CD14-positive monocyte (primary cell): ENCODE data around the gene DDX18. TPM values are rescaled to one million over a fixed set of nuclear protein-coding genes. Genes with fewer than 3 reads are reported as not detected.

Source experiments
- DNase-seq, 3 donors: peaks; one replicate each; pipeline ENCODE4 v3.0.0-alpha.2; 2011 to 2022
- H2AFZ ChIP-seq: 2 replicates; pipeline ENCODE4 v1.6.0; 2012; ENCODE audit warnings: mild to moderate bottlenecking, low read depth, low read length, inconsistent platforms; ENCODE audit not compliant: insufficient read depth, poor library complexity, severe bottlenecking
- H3K27ac ChIP-seq, 2 donors: 1 replicate in 1 of 2; 2 replicates in 1 of 2; pipeline ENCODE4 v1.5.1; 2012 to 2013; ENCODE audit warnings: low read length in 2 of 2, control low read depth in 1 of 2, inconsistent platforms in 1 of 2, low read depth in 1 of 2, mild to moderate bottlenecking in 1 of 2
- H3K27me3 ChIP-seq, 2 donors: one replicate each; pipeline versions ENCODE4 v1.6.0 to v1.6.1; 2011 to 2013; ENCODE audit warnings: low read length in 2 of 2; ENCODE audit not compliant: control insufficient read depth in 2 of 2, insufficient read depth in 2 of 2
- H3K36me3 ChIP-seq, 2 donors: replicated peaks in 1 of 2; 1 replicate in 1 of 2; 2 replicates in 1 of 2; pipeline versions ENCODE4 v1.5.1 to v1.6.1; 2012 to 2013; ENCODE audit warnings: low read length in 2 of 2, control low read depth in 1 of 2, inconsistent platforms in 1 of 2, mild to moderate bottlenecking in 1 of 2; ENCODE audit not compliant: insufficient read depth in 2 of 2, control insufficient read depth in 1 of 2
- H3K4me1 ChIP-seq, 2 donors: 1 replicate in 1 of 2; 2 replicates in 1 of 2; pipeline versions ENCODE4 v1.5.1 to v1.6.1; 2012 to 2013; ENCODE audit warnings: low read length in 2 of 2, control low read depth in 1 of 2, inconsistent platforms in 1 of 2, mild to moderate bottlenecking in 1 of 2, moderate library complexity in 1 of 2; ENCODE audit not compliant: insufficient read depth in 2 of 2, control insufficient read depth in 1 of 2
- H3K4me2 ChIP-seq: replicated peaks from 2 replicates; pipeline ENCODE3; 2012; ENCODE audit warnings: low read length, moderate library complexity, mild to moderate bottlenecking; ENCODE audit not compliant: poor library complexity, severe bottlenecking; ENCODE audit errors: extremely low read depth
- H3K4me3 ChIP-seq, 3 experiments: fragments of 200-600 bp in 1 of 3; sonication (generic) in 1 of 3; replicated peaks in 1 of 3; 1 replicate in 2 of 3; 2 replicates in 1 of 3; pipeline ENCODE4 v1.5.1; 2011 to 2013; ENCODE audit warnings: low read length in 3 of 3, mild to moderate bottlenecking in 3 of 3, control low read depth in 2 of 3, low read depth in 2 of 3, inconsistent platforms in 1 of 3, moderate library complexity in 1 of 3
- H3K79me2 ChIP-seq: 2 replicates; pipeline ENCODE4 v1.6.0; 2012; ENCODE audit warnings: mild to moderate bottlenecking, control low read depth, inconsistent platforms, low read length, moderate library complexity; ENCODE audit not compliant: insufficient read depth
- H3K9ac ChIP-seq: 2 replicates; pipeline ENCODE4 v1.6.0; 2017; ENCODE audit warnings: low read length, mild to moderate bottlenecking; ENCODE audit not compliant: insufficient read depth, poor library complexity, severe bottlenecking
- H3K9me3 ChIP-seq, 2 donors: replicated peaks in 1 of 2; 1 replicate in 1 of 2; 2 replicates in 1 of 2; pipeline versions ENCODE4 v1.5.1 to v1.6.1; 2012 to 2013; ENCODE audit warnings: low read length in 2 of 2, control low read depth in 1 of 2; ENCODE audit not compliant: control insufficient read depth in 1 of 2, insufficient read depth in 1 of 2
- H4K20me1 ChIP-seq: 2 replicates; pipeline ENCODE4 v1.6.0; 2012; ENCODE audit warnings: mild to moderate bottlenecking, low read length, control low read depth, moderate library complexity; ENCODE audit not compliant: insufficient read depth
- H3K27ac Mint-ChIP-seq, 7 donors: one replicate each; pipeline ENCODE4 v1.8.0; 2020; ENCODE audit warnings: mild to moderate bottlenecking in 7 of 7, mixed read lengths in 7 of 7, moderate library complexity in 6 of 7, inconsistent platforms in 2 of 7
- H3K27me3 Mint-ChIP-seq, 3 donors: one replicate each; pipeline ENCODE4 v1.8.0; 2021 to 2022; ENCODE audit warnings: low read depth in 3 of 3, mild to moderate bottlenecking in 3 of 3, mixed read lengths in 3 of 3, moderate library complexity in 3 of 3, inconsistent platforms in 1 of 3
- H3K36me3 Mint-ChIP-seq, 2 donors: one replicate each; pipeline ENCODE4 v1.8.0; 2020; ENCODE audit warnings: mixed read lengths in 2 of 2, inconsistent platforms in 1 of 2, mild to moderate bottlenecking in 1 of 2
- H3K4me1 Mint-ChIP-seq: one replicate; pipeline ENCODE4 v1.8.0; 2020; ENCODE audit warnings: mild to moderate bottlenecking, mixed read lengths
- H3K4me3 Mint-ChIP-seq, 2 donors: one replicate each; pipeline ENCODE4 v1.8.0; 2020; ENCODE audit warnings: mild to moderate bottlenecking in 2 of 2, mixed read lengths in 2 of 2, moderate library complexity in 1 of 2
- H3K9me3 Mint-ChIP-seq, 7 donors: one replicate each; pipeline ENCODE4 v1.8.0; 2020 to 2022; ENCODE audit warnings: mixed read lengths in 7 of 7, mild to moderate bottlenecking in 6 of 7, moderate library complexity in 6 of 7, inconsistent platforms in 2 of 7
- WGBS: methylation state at CpG from one replicate; pipeline ENCODE4 v1.1.5; 2013; ENCODE audit warnings: missing lambda C conversion rate; ENCODE audit not compliant: insufficient coverage; 5-methylcytosine and 5-hydroxymethylcytosine counted together
- intact Hi-C, 2 donors: fragments of 100-400 bp; cut with micrococcal nuclease; formaldehyde crosslinking; loops; one replicate each; pipeline versions ENCODE4 v1.15.0 to v1.15.1; 2023
- polyA plus RNA-seq, 3 donors: library from polyadenylated mRNA; depleted of rRNA in 1 of 3; unstranded in 2 of 3; stranded (reverse) in 1 of 3; fragments of 300-500 nt in 2 of 3; fragments of >200 nt in 1 of 3; fragmentation: Illumina TruSeq in 2 of 3; gene quantifications; 1 replicate in 2 of 3; 2 replicates in 1 of 3; pipeline ENCODE4 v1.2.3, GENCODE V29; 2012 to 2021
- TF ChIP-seq, protein P1 (sequence below): fragments of 200-600 bp; IDR thresholded peaks from one replicate; pipeline ENCODE4 v1.8.0; 2022; ENCODE audit warnings: antibody characterized with exemption, mild to moderate bottlenecking

The DDX18 gene
- polyA plus RNA-seq, 3 donors, result 19.1 to 21.1 (median 19.7) TPM

DNA sequence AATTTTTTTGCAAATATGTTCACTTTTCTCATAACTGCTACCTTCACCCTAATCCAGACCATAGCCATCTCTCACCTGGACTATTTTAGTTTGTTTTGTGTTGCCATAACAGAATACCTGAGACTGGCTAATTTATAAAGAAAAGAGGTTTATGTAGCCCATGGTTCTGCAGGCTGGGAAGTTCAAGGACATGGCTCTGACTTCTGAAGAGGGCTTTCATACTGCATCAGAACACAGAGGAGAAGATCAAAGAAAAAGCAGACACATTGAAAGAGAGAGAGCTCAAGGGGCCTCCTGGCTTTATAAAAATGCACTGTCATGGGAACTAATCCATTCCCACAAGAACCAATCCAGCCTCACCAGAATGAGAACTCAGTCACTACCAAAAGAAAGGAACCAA lies 25.0 kb upstream of the DDX18 start:
- no peaks in the 10 kb centered on the region for H3K79me2 ChIP-seq
- H3K4me1 Mint-ChIP-seq, result no peaks in the 10 kb centered on the region
- intact Hi-C loops, result no loop called here
- no peaks in the 10 kb centered on the region for H3K9me3 ChIP-seq
- TF ChIP-seq, protein P1, sequence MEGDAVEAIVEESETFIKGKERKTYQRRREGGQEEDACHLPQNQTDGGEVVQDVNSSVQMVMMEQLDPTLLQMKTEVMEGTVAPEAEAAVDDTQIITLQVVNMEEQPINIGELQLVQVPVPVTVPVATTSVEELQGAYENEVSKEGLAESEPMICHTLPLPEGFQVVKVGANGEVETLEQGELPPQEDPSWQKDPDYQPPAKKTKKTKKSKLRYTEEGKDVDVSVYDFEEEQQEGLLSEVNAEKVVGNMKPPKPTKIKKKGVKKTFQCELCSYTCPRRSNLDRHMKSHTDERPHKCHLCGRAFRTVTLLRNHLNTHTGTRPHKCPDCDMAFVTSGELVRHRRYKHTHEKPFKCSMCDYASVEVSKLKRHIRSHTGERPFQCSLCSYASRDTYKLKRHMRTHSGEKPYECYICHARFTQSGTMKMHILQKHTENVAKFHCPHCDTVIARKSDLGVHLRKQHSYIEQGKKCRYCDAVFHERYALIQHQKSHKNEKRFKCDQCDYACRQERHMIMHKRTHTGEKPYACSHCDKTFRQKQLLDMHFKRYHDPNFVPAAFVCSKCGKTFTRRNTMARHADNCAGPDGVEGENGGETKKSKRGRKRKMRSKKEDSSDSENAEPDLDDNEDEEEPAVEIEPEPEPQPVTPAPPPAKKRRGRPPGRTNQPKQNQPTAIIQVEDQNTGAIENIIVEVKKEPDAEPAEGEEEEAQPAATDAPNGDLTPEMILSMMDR, result no peak
- DNase-seq, result no peak
- no peak overlapping the region for H2AFZ ChIP-seq
- no peaks in the 10 kb centered on the region for H3K4me1 ChIP-seq
- no peak overlapping the region for H3K27ac Mint-ChIP-seq
- no peak overlapping the region for H3K4me3 ChIP-seq
- H3K36me3 Mint-ChIP-seq, result no peaks in the 10 kb centered on the region
- no peaks in the 10 kb centered on the region for H3K27me3 ChIP-seq
- H3K4me2 ChIP-seq, result no peak overlapping the region
- no peaks in the 10 kb centered on the region for H4K20me1 ChIP-seq
- H3K27me3 Mint-ChIP-seq, result peaks cover 4 to 7% (median 4%) of the 10 kb centered on the region in 3 donors
- no peak overlapping the region for H3K4me3 Mint-ChIP-seq
- H3K9ac ChIP-seq, result no peak overlapping the region
- H3K9me3 Mint-ChIP-seq, result peaks cover 0 to 4% (median 0%) of the 10 kb centered on the region in 7 donors
- H3K36me3 ChIP-seq, result no peaks in the 10 kb centered on the region
- no peak overlapping the region for H3K27ac ChIP-seq

DNA sequence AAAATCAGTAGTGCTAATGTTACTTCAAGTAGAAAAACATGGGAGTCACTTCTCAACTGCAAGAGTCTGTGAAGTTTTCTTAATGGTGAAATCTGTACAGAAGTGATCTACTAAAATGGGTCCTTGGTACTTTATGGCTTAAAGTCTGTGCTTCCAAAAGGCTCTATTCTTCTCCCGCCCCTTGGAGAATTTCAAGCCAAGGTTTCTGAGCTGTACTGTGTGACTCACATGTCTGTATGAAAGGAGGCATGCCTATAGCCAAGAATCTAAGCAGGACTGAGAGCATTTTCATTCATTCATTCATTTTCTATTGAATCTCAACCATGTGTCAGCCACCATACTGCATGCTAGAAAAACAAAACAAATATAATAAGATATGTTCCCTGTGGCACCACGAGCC lies 19.8 kb upstream of the DDX18 start:
- intact Hi-C loops, result no loop called here
- Histone ChIP-seq H2AFZ (no peak overlapping the region), H3K79me2 (no peaks in the 10 kb centered on the region), H3K4me1 (no peaks in the 10 kb centered on the region), H3K27me3 (no peaks in the 10 kb centered on the region), H3K36me3 (no peaks in the 10 kb centered on the region), H3K9ac (no peak overlapping the region), H3K4me3 (no peak overlapping the region), H3K9me3 (no peaks in the 10 kb centered on the region), H3K4me2 (no peak overlapping the region), H3K27ac (no peak overlapping the region), H4K20me1 (no peaks in the 10 kb centered on the region)
- H3K4me3 Mint-ChIP-seq, result no peak overlapping the region
- TF ChIP-seq, protein P1, result no peak
- H3K4me1 Mint-ChIP-seq, result no peaks in the 10 kb centered on the region
- peaks cover 6 to 9% (median 7%) of the 10 kb centered on the region in 3 donors for H3K27me3 Mint-ChIP-seq
- no peak overlapping the region for H3K27ac Mint-ChIP-seq
- peaks cover 0 to 10% (median 0%) of the 10 kb centered on the region in 7 donors for H3K9me3 Mint-ChIP-seq
- no peak for DNase-seq
- WGBS, result 60% methylated on average over 1 of the region's 2 CpGs
- H3K36me3 Mint-ChIP-seq, result no peaks in the 10 kb centered on the region
